Tibial nerve (tissue), 4 donors: Measurements from ENCODE around the gene AADAT. TPM values are rescaled to one million over a fixed set of nuclear protein-coding genes. Genes with fewer than 3 reads are reported as not detected.

Experiments
- DNase-seq, 2 donors: peaks; one replicate each; pipeline ENCODE4 v3.0.0-alpha.2; 2019; ENCODE audit warnings: low spot score in 2 of 2
- H3K27ac ChIP-seq, 4 donors: fragments of 200-600 bp; sonication (generic) in 3 of 4; one replicate each; pipeline ENCODE4 v1.5.1; 2017 to 2019; ENCODE audit warnings: mild to moderate bottlenecking in 1 of 4
- H3K27me3 ChIP-seq, 2 donors: fragments of 200-600 bp; sonication (generic) in 1 of 2; one replicate each; pipeline versions ENCODE4 v1.5.1 to v1.6.0; 2017 to 2019
- H3K36me3 ChIP-seq, 3 donors: fragments of 200-600 bp; sonication (generic); one replicate each; pipeline ENCODE4 v1.5.1; 2018 to 2019
- H3K4me1 ChIP-seq, 4 donors: fragments of 200-600 bp; sonication (generic) in 3 of 4; one replicate each; pipeline ENCODE4 v1.5.1; 2017 to 2019
- H3K4me3 ChIP-seq, 4 donors: fragments of 200-600 bp; sonication (generic) in 3 of 4; one replicate each; pipeline ENCODE4 v1.5.1; 2017 to 2019; ENCODE audit warnings: mild to moderate bottlenecking in 1 of 4, moderate library complexity in 1 of 4
- H3K9me3 ChIP-seq, 4 donors: fragments of 200-600 bp; sonication (generic) in 3 of 4; one replicate each; pipeline ENCODE4 v1.5.1; 2017 to 2019
- EP300 ChIP-seq, 2 donors: sonication (generic); formaldehyde crosslinking; IDR thresholded peaks; one replicate each; pipeline ENCODE4 v1.6.1; 2017; ENCODE audit warnings: antibody characterized with exemption in 2 of 2, mild to moderate bottlenecking in 1 of 2
- POLR2A ChIP-seq, 2 donors: fragments of 450-650 bp; IDR thresholded peaks; one replicate each; pipeline ENCODE4 v1.6.1; 2017; ENCODE audit warnings: antibody characterized with exemption in 2 of 2, mild to moderate bottlenecking in 2 of 2, moderate library complexity in 2 of 2
- WGBS, 2 donors: methylation state at CpG; one replicate each; pipeline ENCODE4 v1.1.5; 2018; 5-methylcytosine and 5-hydroxymethylcytosine counted together
- total RNA-seq, 4 donors: library from RNA; depleted of rRNA; stranded (reverse); fragments of >200 nt; gene quantifications; one replicate each; pipeline ENCODE4 v1.1.0, GENCODE V29; 2016
- TF ChIP-seq, protein P1 (sequence below), 5 experiments: fragments of 200-600 bp in 3 of 5; fragments of 450-650 bp in 2 of 5; sonication (generic) in 3 of 5; IDR thresholded peaks; one replicate each; pipeline ENCODE4 v1.5.1; 2016 to 2019; ENCODE audit warnings: antibody characterized with exemption in 5 of 5, mild to moderate bottlenecking in 3 of 5, moderate library complexity in 2 of 5

The AADAT gene
- total RNA-seq, 4 donors from 2014 or later, result 4.9 to 12.0 (median 8.2) TPM

DNA sequence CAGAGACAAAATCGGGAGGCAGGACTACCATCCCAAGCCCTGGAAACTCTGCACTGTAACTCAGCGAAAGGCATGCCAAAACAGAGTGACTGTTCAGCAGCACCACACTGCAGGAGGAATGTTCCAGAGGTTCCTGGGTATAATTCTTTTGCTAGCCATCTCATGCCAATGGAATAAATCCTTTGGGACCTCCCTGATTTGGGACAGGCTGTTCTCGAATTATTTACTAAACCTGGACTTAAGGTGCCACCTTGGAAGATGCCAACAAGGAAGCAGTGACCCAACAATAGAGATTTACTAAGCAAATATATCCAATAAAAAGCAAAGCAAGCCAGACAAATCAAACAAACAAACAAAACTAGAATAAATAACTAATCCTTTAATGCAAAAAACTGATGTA lies 9.3 kb downstream of the AADAT start:
- Histone ChIP-seq H3K4me1 (no peaks in the 10 kb centered on the region), H3K27ac (no peak overlapping the region), H3K9me3 (no peaks in the 10 kb centered on the region), H3K36me3 (peaks cover 0 to 72% (median 0%) of the 10 kb centered on the region in 3 donors), H3K4me3 (no peak overlapping the region), H3K27me3 (no peaks in the 10 kb centered on the region)
- TF ChIP-seq EP300 (IDR thresholded peaks at IDR 0.05) (no peak), POLR2A (IDR thresholded peaks at IDR 0.05) (no peak)
- TF ChIP-seq, protein P1, sequence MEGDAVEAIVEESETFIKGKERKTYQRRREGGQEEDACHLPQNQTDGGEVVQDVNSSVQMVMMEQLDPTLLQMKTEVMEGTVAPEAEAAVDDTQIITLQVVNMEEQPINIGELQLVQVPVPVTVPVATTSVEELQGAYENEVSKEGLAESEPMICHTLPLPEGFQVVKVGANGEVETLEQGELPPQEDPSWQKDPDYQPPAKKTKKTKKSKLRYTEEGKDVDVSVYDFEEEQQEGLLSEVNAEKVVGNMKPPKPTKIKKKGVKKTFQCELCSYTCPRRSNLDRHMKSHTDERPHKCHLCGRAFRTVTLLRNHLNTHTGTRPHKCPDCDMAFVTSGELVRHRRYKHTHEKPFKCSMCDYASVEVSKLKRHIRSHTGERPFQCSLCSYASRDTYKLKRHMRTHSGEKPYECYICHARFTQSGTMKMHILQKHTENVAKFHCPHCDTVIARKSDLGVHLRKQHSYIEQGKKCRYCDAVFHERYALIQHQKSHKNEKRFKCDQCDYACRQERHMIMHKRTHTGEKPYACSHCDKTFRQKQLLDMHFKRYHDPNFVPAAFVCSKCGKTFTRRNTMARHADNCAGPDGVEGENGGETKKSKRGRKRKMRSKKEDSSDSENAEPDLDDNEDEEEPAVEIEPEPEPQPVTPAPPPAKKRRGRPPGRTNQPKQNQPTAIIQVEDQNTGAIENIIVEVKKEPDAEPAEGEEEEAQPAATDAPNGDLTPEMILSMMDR (IDR thresholded peaks at IDR 0.05), result no peak
- 84 to 87% methylated on average over 3 of the region's 3 CpGs for WGBS, 2 donors
- no peak for DNase-seq

DNA sequence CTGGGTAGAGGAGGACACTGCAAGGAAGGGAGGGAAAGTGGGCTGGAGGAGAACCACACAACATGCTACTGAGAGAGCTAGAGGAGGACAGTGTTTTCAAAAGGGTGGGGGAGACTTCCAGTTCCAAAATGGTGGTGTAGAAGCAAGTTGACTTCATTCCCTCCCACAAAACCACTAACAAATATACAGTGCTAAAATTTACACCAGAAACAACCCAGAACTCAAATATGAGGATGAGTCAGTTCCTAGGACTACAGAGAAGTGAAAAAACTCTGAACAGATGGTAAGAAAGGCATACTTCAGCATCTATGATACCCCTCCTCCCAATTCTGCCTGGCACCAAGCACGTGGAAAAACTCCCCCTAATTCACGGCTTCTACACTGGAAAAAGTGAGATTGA lies 9.8 kb downstream of the AADAT start:
- WGBS, 2 donors, result 82 to 89% methylated on average over 2 of the region's 2 CpGs
- Histone ChIP-seq H3K36me3 (peaks cover 0 to 71% (median 0%) of the 10 kb centered on the region in 3 donors), H3K4me1 (no peaks in the 10 kb centered on the region), H3K27ac (no peak overlapping the region), H3K27me3 (no peaks in the 10 kb centered on the region), H3K9me3 (no peaks in the 10 kb centered on the region), H3K4me3 (no peak overlapping the region)
- no peak for DNase-seq
- TF ChIP-seq, protein P1 (IDR thresholded peaks at IDR 0.05), result no peak

DNA sequence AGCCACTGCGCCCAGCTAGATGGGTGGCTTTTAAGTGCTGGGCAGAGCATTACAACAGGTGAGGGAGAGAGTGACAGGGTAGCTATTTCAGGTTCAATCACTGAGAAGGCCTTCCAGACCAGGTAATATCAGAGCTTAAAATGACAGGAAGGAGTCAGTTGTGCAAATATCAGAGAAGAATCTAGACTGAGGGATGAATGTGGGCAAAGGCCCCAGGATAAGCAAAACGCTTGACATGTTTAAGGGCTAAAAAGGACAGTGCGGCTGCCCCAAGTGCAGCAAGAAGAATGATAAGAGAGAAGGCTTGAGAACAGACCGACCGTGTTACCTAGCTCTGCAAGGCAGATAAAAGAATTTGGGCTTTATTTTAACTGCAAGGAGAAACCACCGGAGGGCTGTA lies 18.6 kb downstream of the AADAT start:
- Histone ChIP-seq H3K4me1 (no peaks in the 10 kb centered on the region), H3K27me3 (no peaks in the 10 kb centered on the region), H3K27ac (no peak overlapping the region), H3K9me3 (no peaks in the 10 kb centered on the region), H3K36me3 (peaks cover 0 to 59% (median 0%) of the 10 kb centered on the region in 3 donors), H3K4me3 (no peak overlapping the region)
- TF ChIP-seq EP300 (IDR thresholded peaks at IDR 0.05) (no peak), POLR2A (IDR thresholded peaks at IDR 0.05) (no peak)
- TF ChIP-seq, protein P1 (IDR thresholded peaks at IDR 0.05), result no peak
- no peak for DNase-seq
- WGBS, 2 donors, result 88 to 92% methylated on average over 6 of the region's 6 CpGs

DNA sequence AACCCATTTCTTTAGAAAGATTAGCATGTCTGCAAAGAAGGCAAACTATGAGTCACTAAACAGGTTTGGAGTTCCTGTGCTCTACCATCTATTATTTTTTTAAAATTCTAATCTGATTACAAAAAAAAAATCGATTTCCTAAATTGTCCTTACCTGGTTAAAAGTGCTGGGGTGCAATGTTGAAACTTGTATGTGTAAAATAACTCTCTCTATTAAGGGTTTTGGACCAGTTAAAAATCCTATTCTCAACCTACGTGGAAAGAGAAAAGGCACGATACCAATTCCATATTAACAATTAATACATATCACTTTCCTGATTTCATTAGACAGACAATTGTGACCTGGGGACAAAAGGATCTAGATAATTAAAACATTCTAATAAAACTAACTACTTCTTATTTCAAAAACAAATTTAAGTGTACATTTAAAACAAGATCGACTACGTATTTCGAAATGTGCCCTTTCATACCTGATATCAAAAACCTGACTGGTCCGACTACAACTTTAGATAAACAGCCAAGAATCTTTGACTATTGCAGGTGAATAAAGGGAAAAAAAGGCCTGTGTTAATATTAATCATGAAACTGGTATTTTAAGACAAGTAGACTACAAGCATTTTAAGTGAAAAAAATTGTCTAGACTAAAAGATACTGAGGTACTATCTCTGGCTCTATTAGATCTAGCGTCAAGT lies 21.2 kb downstream of the AADAT start:
- Histone ChIP-seq H3K4me3 (no peak overlapping the region), H3K9me3 (no peaks in the 10 kb centered on the region), H3K27ac (no peak overlapping the region), H3K4me1 (no peaks in the 10 kb centered on the region), H3K27me3 (no peaks in the 10 kb centered on the region), H3K36me3 (peaks cover 0 to 60% (median 0%) of the 10 kb centered on the region in 3 donors)
- 93% methylated on average over 8 of the region's 8 CpGs for WGBS, 2 donors
- TF ChIP-seq POLR2A (IDR thresholded peaks at IDR 0.05), result no peak
- no peak for TF ChIP-seq EP300 (IDR thresholded peaks at IDR 0.05)
- TF ChIP-seq, protein P1 (IDR thresholded peaks at IDR 0.05), result no peak
- DNase-seq, result no peak

DNA sequence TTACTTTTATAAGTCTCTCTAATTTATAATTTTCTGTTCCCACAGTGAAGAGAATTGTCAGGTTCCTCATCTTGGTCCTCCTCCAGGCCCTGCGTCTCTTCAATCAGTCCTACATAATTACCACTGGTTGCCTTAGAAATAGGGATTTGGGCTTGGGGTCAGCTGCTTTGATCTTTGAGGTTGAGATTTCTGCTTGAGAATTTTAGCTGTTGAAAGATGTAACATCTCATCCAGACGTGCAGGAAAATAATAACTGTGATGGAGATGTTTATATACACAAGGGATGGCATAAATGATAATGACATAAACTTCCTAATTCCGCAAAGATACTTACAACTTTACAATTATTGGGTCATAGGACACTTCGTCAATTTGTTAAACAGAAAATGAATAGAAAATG lies 30.3 kb downstream of the AADAT start:
- WGBS, 2 donors, result 74 to 76% methylated on average over 4 of the region's 4 CpGs
- no peaks in the 10 kb centered on the region for H3K4me1 ChIP-seq
- no peak for DNase-seq
- no peak for TF ChIP-seq POLR2A (IDR thresholded peaks at IDR 0.05)
- TF ChIP-seq, protein P1 (IDR thresholded peaks at IDR 0.05), result no peak
- TF ChIP-seq EP300 (IDR thresholded peaks at IDR 0.05), result no peak
- no peaks in the 10 kb centered on the region for H3K27me3 ChIP-seq
- H3K4me3 ChIP-seq, result no peak overlapping the region
- no peaks in the 10 kb centered on the region for H3K9me3 ChIP-seq
- no peak overlapping the region for H3K27ac ChIP-seq
- H3K36me3 ChIP-seq, result peaks cover 0 to 29% (median 0%) of the 10 kb centered on the region in 3 donors
